Mesenchymal stem cell (in vitro differentiated cells and primary cell): ENCODE measurements around the gene DNAJC10.
"Not testable (repeated sequence)": the region's sequence is repeated elsewhere in the genome, so short reads cannot be mapped to it uniquely, and the experiment has no call there.

Source experiments
- DNase-seq: peaks from one replicate; pipeline ENCODE4 v3.0.0-alpha.2; 2013
- H2AFZ ChIP-seq: one replicate; pipeline ENCODE4 v1.6.1; 2013; ENCODE audit warnings: low read depth, mild to moderate bottlenecking, control low read depth, inconsistent platforms, low read length, moderate library complexity
- H2AK5ac ChIP-seq: 2 replicates; pipeline ENCODE4 v1.6.1; 2013; ENCODE audit warnings: low read length, moderate library complexity, mild to moderate bottlenecking, inconsistent platforms; ENCODE audit not compliant: severe bottlenecking
- H2BK120ac ChIP-seq: one replicate; pipeline ENCODE4 v1.6.1; 2013; ENCODE audit warnings: low read depth, mild to moderate bottlenecking, inconsistent platforms, low read length, moderate library complexity
- H2BK12ac ChIP-seq, 2 experiments: one replicate each; pipeline ENCODE4 v1.6.1; 2013; ENCODE audit warnings: inconsistent platforms in 2 of 2, low read length in 2 of 2, mild to moderate bottlenecking in 2 of 2, moderate library complexity in 2 of 2, control low read depth in 1 of 2
- H2BK15ac ChIP-seq: one replicate; pipeline ENCODE4 v1.6.1; 2013; ENCODE audit warnings: mild to moderate bottlenecking, low read depth, inconsistent platforms; ENCODE audit not compliant: poor library complexity, severe bottlenecking
- H2BK5ac ChIP-seq: 2 replicates; pipeline ENCODE4 v1.6.1; 2013; ENCODE audit warnings: low read depth, mild to moderate bottlenecking, low read length, control low read depth, inconsistent platforms; ENCODE audit not compliant: poor library complexity, severe bottlenecking
- H3K14ac ChIP-seq, 2 experiments: one replicate each; pipeline ENCODE4 v1.6.1; 2013; ENCODE audit warnings: inconsistent platforms in 2 of 2, low read length in 2 of 2, control low read depth in 1 of 2, mild to moderate bottlenecking in 1 of 2, moderate library complexity in 1 of 2
- H3K18ac ChIP-seq, 2 experiments: one replicate each; pipeline ENCODE4 v1.6.1; 2013; ENCODE audit warnings: inconsistent platforms in 2 of 2, low read length in 2 of 2, control low read depth in 1 of 2, low read depth in 1 of 2, mild to moderate bottlenecking in 1 of 2
- H3K23ac ChIP-seq, 2 experiments: one replicate each; pipeline ENCODE4 v1.6.1; 2013; ENCODE audit warnings: inconsistent platforms in 2 of 2, low read length in 2 of 2, mild to moderate bottlenecking in 2 of 2, moderate library complexity in 2 of 2, control low read depth in 1 of 2
- H3K27ac ChIP-seq: 2 replicates; pipeline ENCODE4 v1.5.1; 2013; ENCODE audit warnings: mild to moderate bottlenecking, moderate library complexity, low read length, control low read depth, inconsistent platforms; ENCODE audit not compliant: poor library complexity, severe bottlenecking
- H3K27me3 ChIP-seq, 2 experiments: 2 replicates each; pipeline versions ENCODE4 v1.6.1 to v1.7.0; 2013; ENCODE audit warnings: low read length in 2 of 2, mild to moderate bottlenecking in 2 of 2, moderate library complexity in 2 of 2, control low read depth in 1 of 2, inconsistent platforms in 1 of 2; ENCODE audit not compliant: control insufficient read depth in 1 of 2, insufficient read depth in 1 of 2
- H3K36me3 ChIP-seq, 2 experiments: 2 replicates each; pipeline versions ENCODE4 v1.6.1 to v1.7.0; 2013; ENCODE audit warnings: low read length in 2 of 2, control low read depth in 1 of 2, inconsistent platforms in 1 of 2, low read depth in 1 of 2, mild to moderate bottlenecking in 1 of 2; ENCODE audit not compliant: insufficient read depth in 2 of 2, control insufficient read depth in 1 of 2
- H3K4ac ChIP-seq, 2 experiments: one replicate each; pipeline ENCODE4 v1.6.1; 2013; ENCODE audit warnings: inconsistent platforms in 2 of 2, low read length in 2 of 2, mild to moderate bottlenecking in 2 of 2, moderate library complexity in 2 of 2, control low read depth in 1 of 2, low read depth in 1 of 2
- H3K4me1 ChIP-seq: 2 replicates; pipeline ENCODE4 v1.6.1; 2013; ENCODE audit warnings: low read depth, low read length, control low read depth; ENCODE audit not compliant: control insufficient read depth, insufficient read depth
- H3K4me2 ChIP-seq: 2 replicates; pipeline ENCODE4 v1.6.1; 2013; ENCODE audit warnings: low read length, mild to moderate bottlenecking, inconsistent platforms; ENCODE audit not compliant: poor library complexity, severe bottlenecking
- H3K4me3 ChIP-seq, 2 experiments: 2 replicates each; pipeline versions ENCODE4 v1.5.1 to v1.7.0; 2013; ENCODE audit warnings: low read length in 2 of 2, mild to moderate bottlenecking in 2 of 2, control low read depth in 1 of 2, low read depth in 1 of 2; ENCODE audit not compliant: insufficient read depth in 1 of 2
- H3K79me1 ChIP-seq: replicated peaks from 2 replicates; pipeline ENCODE4 v1.6.1; 2013; ENCODE audit warnings: mild to moderate bottlenecking, control low read depth, low read length, inconsistent platforms; ENCODE audit not compliant: poor library complexity, severe bottlenecking
- H3K9ac ChIP-seq: 2 replicates; pipeline ENCODE4 v1.7.0; 2013; ENCODE audit warnings: mild to moderate bottlenecking, low read length, moderate library complexity
- H3K9me3 ChIP-seq: 2 replicates; pipeline ENCODE4 v1.7.0; 2013; ENCODE audit warnings: mild to moderate bottlenecking, low read length; ENCODE audit not compliant: control insufficient read depth
- H4K8ac ChIP-seq: one replicate; pipeline ENCODE4 v1.6.1; 2013; ENCODE audit warnings: inconsistent platforms, mild to moderate bottlenecking, low read length, moderate library complexity
- H4K91ac ChIP-seq: one replicate; pipeline ENCODE4 v1.6.1; 2013; ENCODE audit warnings: mild to moderate bottlenecking, low read length, inconsistent platforms
- WGBS: methylation state at CpG from one replicate; pipeline ENCODE4 v1.1.7; 2013; ENCODE audit warnings: mixed read lengths; 5-methylcytosine and 5-hydroxymethylcytosine counted together

Gene DNAJC10

DNA sequence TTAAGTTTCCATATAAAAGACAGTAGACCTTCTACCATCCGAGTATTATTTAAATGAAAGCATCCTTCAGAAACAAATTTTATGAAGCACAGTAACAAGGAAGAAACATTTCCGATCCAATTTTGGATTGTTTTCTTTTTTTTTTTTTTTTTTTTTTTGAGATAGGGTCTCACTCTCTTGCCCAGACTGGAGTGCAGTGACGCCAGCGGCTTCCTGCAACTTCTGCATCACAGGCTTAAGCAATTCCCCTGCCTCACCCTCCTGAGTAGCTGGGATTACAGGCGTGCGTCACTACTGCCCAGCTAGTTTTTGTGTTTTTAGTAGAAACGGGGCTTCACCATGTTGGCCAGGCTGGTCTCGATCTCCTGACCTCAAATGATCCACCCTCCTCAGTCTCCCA is 3.1 kb downstream of the DNAJC10 start:
- not testable (repeated sequence) for H2BK120ac ChIP-seq, DNase-seq, H2AFZ ChIP-seq, H3K9me3 ChIP-seq, H2BK12ac ChIP-seq, H3K27ac ChIP-seq, H3K9ac ChIP-seq, H3K4me3 ChIP-seq, H3K27me3 ChIP-seq, H4K91ac ChIP-seq, H2BK5ac ChIP-seq, H3K4ac ChIP-seq, H3K4me2 ChIP-seq, H4K8ac ChIP-seq, H3K14ac ChIP-seq, H3K4me1 ChIP-seq, H2AK5ac ChIP-seq, H3K23ac ChIP-seq, H3K79me1 ChIP-seq, H2BK15ac ChIP-seq
- WGBS: 98% methylated on average over 6 of the region's 8 CpGs
- Histone ChIP-seq H3K18ac (peak overlapping the region in 1 of 2 experiments; percentile 40), H3K36me3 (peaks cover 3 to 40% of the 10 kb centered on the region in 2 experiments)

DNA sequence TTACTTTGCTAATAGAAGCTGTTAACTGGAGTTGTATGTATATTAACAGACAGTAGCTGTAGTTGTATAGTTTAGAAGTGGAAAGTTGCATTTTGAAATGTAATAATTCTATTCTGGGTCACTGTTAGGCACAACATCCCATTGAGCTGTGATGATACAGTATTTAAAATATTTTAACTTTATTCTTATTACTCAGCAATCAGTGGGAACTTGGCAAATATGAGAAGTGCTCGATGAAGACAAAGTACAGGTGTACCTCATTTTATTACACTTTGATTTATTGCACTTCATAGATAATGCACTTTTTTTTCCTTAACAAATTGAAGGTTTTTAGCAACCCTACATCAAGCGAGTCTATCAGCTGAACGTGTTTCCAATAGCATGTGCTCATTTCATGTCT is 8.6 kb downstream of the DNAJC10 start:
- Histone ChIP-seq H4K91ac (no peak overlapping the region), H3K27ac (no peak overlapping the region), H3K27me3 (no peaks in the 10 kb centered on the region), H3K79me1 (peaks cover 8% of the 10 kb centered on the region), H3K4me3 (no peak overlapping the region), H2BK15ac (no peak overlapping the region), H2BK5ac (no peak overlapping the region), H3K23ac (no peak overlapping the region), H2BK12ac (no peak overlapping the region), H3K9ac (no peak overlapping the region), H3K18ac (no peak overlapping the region), H3K4me2 (no peak overlapping the region), H3K36me3 (peaks cover 7 to 84% of the 10 kb centered on the region in 2 experiments), H3K9me3 (no peaks in the 10 kb centered on the region), H3K4ac (no peak overlapping the region), H3K4me1 (peaks cover 2% of the 10 kb centered on the region), H2BK120ac (no peak overlapping the region), H2AFZ (no peak overlapping the region), H2AK5ac (no peak overlapping the region), H4K8ac (no peak overlapping the region), H3K14ac (no peak overlapping the region)
- 100% methylated on average over 2 of the region's 3 CpGs for WGBS
- DNase-seq: no peak

- Histone ChIP-seq H2BK5ac (no peak overlapping the region), H3K18ac (no peak overlapping the region), H3K27ac (no peak overlapping the region), H2AK5ac (no peak overlapping the region), H3K4me3 (no peak overlapping the region), H3K14ac (no peak overlapping the region), H2AFZ (no peak overlapping the region), H3K4me2 (no peak overlapping the region), H4K8ac (no peak overlapping the region), H3K4ac (no peak overlapping the region), H2BK120ac (no peak overlapping the region), H2BK15ac (no peak overlapping the region), H4K91ac (no peak overlapping the region), H3K27me3 (no peaks in the 10 kb centered on the region), H3K4me1 (peaks cover 2% of the 10 kb centered on the region), H3K9ac (no peak overlapping the region), H3K36me3 (peaks cover 7 to 84% of the 10 kb centered on the region in 2 experiments), H3K23ac (no peak overlapping the region), H3K9me3 (no peaks in the 10 kb centered on the region), H2BK12ac (no peak overlapping the region), H3K79me1 (peaks cover 8% of the 10 kb centered on the region)
- WGBS: 97% methylated on average over 3 of the region's 3 CpGs
- DNase-seq: no peak
Measured at GRCh38 chr2:182726473-182726872, 10.4 kb downstream of the DNAJC10 start.

GRCh38 chr2:182728014-182728413 is 12.0 kb downstream of the DNAJC10 start:
- Histone ChIP-seq H3K23ac (no peak overlapping the region), H3K27me3 (no peaks in the 10 kb centered on the region), H2BK12ac (no peak overlapping the region), H3K36me3 (peaks cover 4 to 88% of the 10 kb centered on the region in 2 experiments), H3K9me3 (no peaks in the 10 kb centered on the region), H3K4me2 (no peak overlapping the region), H2BK120ac (no peak overlapping the region), H4K8ac (no peak overlapping the region), H3K27ac (no peak overlapping the region), H2BK15ac (no peak overlapping the region), H3K18ac (no peak overlapping the region), H3K9ac (no peak overlapping the region), H2BK5ac (no peak overlapping the region), H3K79me1 (peaks cover 8% of the 10 kb centered on the region), H3K4me3 (no peak overlapping the region), H3K14ac (no peak overlapping the region), H3K4ac (no peak overlapping the region), H2AFZ (no peak overlapping the region), H4K91ac (no peak overlapping the region), H2AK5ac (no peak overlapping the region), H3K4me1 (peaks cover 1% of the 10 kb centered on the region)
- 90% methylated on average over 2 of the region's 4 CpGs for WGBS
- no peak for DNase-seq
